Stomach (tissue), 4 donors: ENCODE data around the gene DLL3.

Experiments
- CTCF ChIP-seq, 7 experiments: fragments of 450-650 bp in 4 of 7; fragments of 200-600 bp in 3 of 7; sonication (generic) in 3 of 7; IDR thresholded peaks; one replicate each; pipeline ENCODE4 v1.5.1; 2016 to 2019; ENCODE audit warnings: antibody characterized with exemption in 7 of 7, control low read depth in 2 of 7, mild to moderate bottlenecking in 1 of 7
- POLR2AphosphoS5 ChIP-seq, 3 donors: sonication (generic); formaldehyde crosslinking; IDR thresholded peaks; one replicate each; pipeline ENCODE4 v1.6.1; 2016; ENCODE audit warnings: antibody characterized with exemption in 3 of 3

GRCh38 chr19:39506944-39507714 lies 8.4 kb downstream of the DLL3 start:
- no peak for TF ChIP-seq CTCF (IDR thresholded peaks at IDR 0.05)
- no peak for TF ChIP-seq POLR2AphosphoS5 (IDR thresholded peaks at IDR 0.05)
